Stomach (tissue), 9 donors: ENCODE results near the gene ZNF761. TPM values are rescaled to one million over a fixed set of nuclear protein-coding genes. Genes with fewer than 3 reads are reported as not detected.

ENCODE experiments used
- DNase-seq, 2 donors: peaks; one replicate each; pipeline versions ENCODE4 v3.0.0 to v3.0.0-alpha.2; 2013 to 2019
- H3K27ac ChIP-seq, 5 donors: fragments of 200-600 bp in 4 of 5; sonication (generic) in 4 of 5; one replicate each; pipeline ENCODE4 v1.5.1; 2013 to 2019; ENCODE audit warnings: mild to moderate bottlenecking in 1 of 5, moderate library complexity in 1 of 5
- H3K27me3 ChIP-seq, 3 donors: fragments of 200-600 bp; sonication (generic); one replicate each; pipeline ENCODE4 v1.5.1; 2017 to 2019; ENCODE audit warnings: mixed run types in 1 of 3
- H3K36me3 ChIP-seq, 4 donors: fragments of 200-600 bp; sonication (generic); 1 replicate in 3 of 4; 2 replicates in 1 of 4; pipeline ENCODE4 v1.5.1; 2016 to 2019
- H3K4me1 ChIP-seq, 4 donors: fragments of 200-600 bp; sonication (generic); one replicate each; pipeline ENCODE4 v1.5.1; 2016 to 2019
- H3K4me3 ChIP-seq, 4 donors: fragments of 200-600 bp; sonication (generic) in 3 of 4; one replicate each; pipeline ENCODE4 v1.5.1; 2016 to 2019; ENCODE audit warnings: mild to moderate bottlenecking in 1 of 4
- H3K9me3 ChIP-seq, 4 donors: fragments of 200-600 bp; sonication (generic); one replicate each; pipeline ENCODE4 v1.5.1; 2016 to 2019
- EP300 ChIP-seq: sonication (generic); formaldehyde crosslinking; IDR thresholded peaks from one replicate; pipeline ENCODE4 v1.6.1; 2017; ENCODE audit warnings: antibody characterized with exemption
- POLR2A ChIP-seq, 4 donors: fragments of 450-650 bp; IDR thresholded peaks; one replicate each; pipeline ENCODE4 v1.6.1; 2016; ENCODE audit warnings: antibody characterized with exemption in 4 of 4, control low read depth in 2 of 4, mild to moderate bottlenecking in 1 of 4, moderate library complexity in 1 of 4
- POLR2AphosphoS5 ChIP-seq, 3 donors: sonication (generic); formaldehyde crosslinking; IDR thresholded peaks; one replicate each; pipeline ENCODE4 v1.6.1; 2016; ENCODE audit warnings: antibody characterized with exemption in 3 of 3
- WGBS, 5 donors: extraction: QIAGEN DNeasy Blood & Tissue Kit in 3 of 5; methylation state at CpG; one replicate each; pipeline versions ENCODE4 v1.1.5 to v1.1.7; 2013 to 2018; 5-methylcytosine and 5-hydroxymethylcytosine counted together
- intact Hi-C: fragments of 100-400 bp; cut with DNase I; formaldehyde crosslinking; loops from one replicate; pipeline ENCODE4 v1.15.1; 2023; ENCODE audit warnings: low total_unique reads
- polyA plus RNA-seq, 3 donors: library from polyadenylated mRNA; stranded (reverse); fragments of 200-250 nt; gene quantifications; one replicate each; pipeline ENCODE4 v1.2.3, GENCODE V29; 2013
- small RNA-seq, 4 donors: library from RNA; depleted of rRNA; stranded (forward); fragments of <200 nt; gene quantifications; one replicate each; pipeline ENCODE3, GENCODE V24; 2016
- total RNA-seq, 5 donors: library from RNA; depleted of rRNA; stranded (reverse); fragments of >200 nt; gene quantifications; one replicate each; pipeline versions ENCODE4 v1.1.0 to v1.2.3, GENCODE V29; 2014 to 2016
- TF ChIP-seq, protein P1 (sequence below), 7 experiments: fragments of 450-650 bp in 4 of 7; fragments of 200-600 bp in 3 of 7; sonication (generic) in 3 of 7; IDR thresholded peaks; one replicate each; pipeline ENCODE4 v1.5.1; 2016 to 2019; ENCODE audit warnings: antibody characterized with exemption in 7 of 7, control low read depth in 2 of 7, mild to moderate bottlenecking in 1 of 7
- donor health status: healthy with polysubstance abuse.
- donor health status: Bipolar disorder and iron deficiency.
- donor health status: healthy.

The ZNF761 gene
- total and polyA plus RNA-seq, 8 donors = 0.58 to 16.3 (median 7.0) TPM

DNA sequence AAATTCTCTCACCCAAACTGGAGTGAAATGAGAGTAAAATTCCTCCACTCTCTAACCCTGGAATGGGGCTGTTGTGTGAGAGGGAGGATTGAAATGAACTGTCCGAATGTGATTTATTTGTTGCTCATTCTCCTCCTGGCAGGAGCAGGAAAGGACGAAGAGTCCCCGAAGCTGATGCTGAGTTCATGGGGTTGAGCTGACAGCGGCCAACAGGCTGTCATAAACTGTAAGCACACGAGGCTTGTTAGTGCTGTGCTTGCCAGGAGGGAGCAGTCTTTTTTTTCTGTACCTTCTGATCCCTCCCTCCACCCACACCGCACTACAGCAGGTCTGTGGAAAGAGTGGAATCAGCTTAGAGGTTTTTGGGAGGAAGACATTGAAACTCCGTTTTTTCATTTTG lies 73.1 kb downstream of the ZNF761 start:
- Histone ChIP-seq H3K9me3 (peaks cover 0 to 18% (median 5%) of the 10 kb centered on the region in 4 donors), H3K4me1 (no peaks in the 10 kb centered on the region), H3K27ac (peak overlapping the region in 1 of 5 donors; percentile 22), H3K27me3 (peaks cover 0 to 39% (median 0%) of the 10 kb centered on the region in 3 donors), H3K36me3 (no peaks in the 10 kb centered on the region), H3K4me3 (no peak overlapping the region)
- TF ChIP-seq POLR2A (IDR thresholded peaks at IDR 0.05) (no peak), EP300 (no peak), POLR2AphosphoS5 (IDR thresholded peaks at IDR 0.05) (no peak)
- TF ChIP-seq, protein P1, sequence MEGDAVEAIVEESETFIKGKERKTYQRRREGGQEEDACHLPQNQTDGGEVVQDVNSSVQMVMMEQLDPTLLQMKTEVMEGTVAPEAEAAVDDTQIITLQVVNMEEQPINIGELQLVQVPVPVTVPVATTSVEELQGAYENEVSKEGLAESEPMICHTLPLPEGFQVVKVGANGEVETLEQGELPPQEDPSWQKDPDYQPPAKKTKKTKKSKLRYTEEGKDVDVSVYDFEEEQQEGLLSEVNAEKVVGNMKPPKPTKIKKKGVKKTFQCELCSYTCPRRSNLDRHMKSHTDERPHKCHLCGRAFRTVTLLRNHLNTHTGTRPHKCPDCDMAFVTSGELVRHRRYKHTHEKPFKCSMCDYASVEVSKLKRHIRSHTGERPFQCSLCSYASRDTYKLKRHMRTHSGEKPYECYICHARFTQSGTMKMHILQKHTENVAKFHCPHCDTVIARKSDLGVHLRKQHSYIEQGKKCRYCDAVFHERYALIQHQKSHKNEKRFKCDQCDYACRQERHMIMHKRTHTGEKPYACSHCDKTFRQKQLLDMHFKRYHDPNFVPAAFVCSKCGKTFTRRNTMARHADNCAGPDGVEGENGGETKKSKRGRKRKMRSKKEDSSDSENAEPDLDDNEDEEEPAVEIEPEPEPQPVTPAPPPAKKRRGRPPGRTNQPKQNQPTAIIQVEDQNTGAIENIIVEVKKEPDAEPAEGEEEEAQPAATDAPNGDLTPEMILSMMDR (IDR thresholded peaks at IDR 0.05) = no peak
- 39 to 47% (median 45%) methylated on average over 7 of the region's 7 CpGs for WGBS, 5 donors
- intact Hi-C loops = no loop called here
- peak in 1 of 2 donors; percentile 35 for DNase-seq

DNA sequence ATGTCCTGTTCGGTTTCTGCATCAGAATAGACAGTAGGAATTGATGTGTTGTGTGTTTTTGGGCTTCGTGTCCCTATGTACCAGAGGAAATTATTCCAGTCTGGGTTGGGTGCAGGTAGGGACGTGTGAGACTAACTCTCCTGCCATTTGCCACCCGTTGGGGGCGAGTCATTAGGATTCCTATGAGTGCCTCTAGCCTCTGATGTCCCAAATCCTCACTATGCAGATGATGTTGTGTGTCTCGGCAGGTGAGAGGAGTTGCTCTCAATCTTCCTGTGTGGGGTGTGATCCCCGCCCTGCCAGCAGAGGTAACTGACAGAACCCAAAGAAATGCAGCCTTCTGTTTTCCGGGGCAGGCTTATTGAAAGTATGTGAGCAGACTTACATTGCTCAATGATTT lies 74.9 kb downstream of the ZNF761 start:
- Histone ChIP-seq H3K27me3 (peaks cover 0 to 39% (median 0%) of the 10 kb centered on the region in 3 donors), H3K9me3 (peaks cover 0 to 4% (median 0%) of the 10 kb centered on the region in 4 donors), H3K27ac (no peak overlapping the region), H3K36me3 (no peaks in the 10 kb centered on the region), H3K4me3 (no peak overlapping the region), H3K4me1 (no peaks in the 10 kb centered on the region)
- TF ChIP-seq EP300 (no peak), POLR2AphosphoS5 (IDR thresholded peaks at IDR 0.05) (no peak), POLR2A (IDR thresholded peaks at IDR 0.05) (no peak)
- TF ChIP-seq, protein P1 (IDR thresholded peaks at IDR 0.05) = no peak
- 61 to 76% (median 69%) methylated on average over 8 of the region's 8 CpGs for WGBS, 5 donors
- DNase-seq = no peak
- intact Hi-C loops = no loop called here

Small RNA genes within 50 kb of the gene (small RNA-seq; reads per million reads assigned to genes)
- gene RPL39P36 = 0 reads per million in 4 donors

Other genes starting within 250 kb of the ZNF761 start
- 1 to 10 TPM in 4 of 5 donors, under 1 TPM in 1; 0.72 to 9.5 (median 1.8) TPM for gene ZNF665, start 238.6 kb upstream of the ZNF761 start, total RNA-seq
- 1 to 10 TPM; 1.2 to 2.9 (median 2.3) TPM for gene ZNF665, start 238.6 kb upstream of the ZNF761 start, polyA plus RNA-seq
- 10 to 100 TPM in 1 of 5 donors, 1 to 10 TPM in 2, not detected in 2; 6.5 to 35.6 (median 9.8) TPM for gene ZNF677, start 177.1 kb upstream of the ZNF761 start, total RNA-seq
- gene ZNF677, start 177.1 kb upstream of the ZNF761 start, polyA plus RNA-seq = 10 to 100 TPM in 1 of 3 donors, 1 to 10 TPM in 2; 6.2 to 11.2 (median 7.5) TPM
- not detected for gene VN1R2, start 173.7 kb upstream of the ZNF761 start, total RNA-seq
- gene VN1R2, start 173.7 kb upstream of the ZNF761 start, polyA plus RNA-seq = not detected
- gene VN1R4, start 164.3 kb upstream of the ZNF761 start, total RNA-seq = not detected
- gene VN1R4, start 164.3 kb upstream of the ZNF761 start, polyA plus RNA-seq = not detected
- 10 to 100 TPM in 3 of 5 donors, 1 to 10 TPM in 2; 1.2 to 28.6 (median 10.8) TPM for gene ZNF845, start 98.2 kb upstream of the ZNF761 start, total RNA-seq
- gene ZNF845, start 98.2 kb upstream of the ZNF761 start, polyA plus RNA-seq = 1 to 10 TPM; 1.6 to 2.6 (median 2.4) TPM
- gene ZNF525, start 66.3 kb upstream of the ZNF761 start, total RNA-seq = 10 to 100 TPM in 3 of 5 donors, 1 to 10 TPM in 2; 3.6 to 33.3 (median 10.4) TPM
- 1 to 10 TPM; 2.9 to 5.8 (median 4.7) TPM for gene ZNF525, start 66.3 kb upstream of the ZNF761 start, polyA plus RNA-seq
- gene ZNF765, start 36.8 kb upstream of the ZNF761 start, total RNA-seq = 10 to 100 TPM; 10.1 to 35.7 (median 18.9) TPM
- gene ZNF765, start 36.8 kb upstream of the ZNF761 start, polyA plus RNA-seq = 1 to 10 TPM; 2.1 to 2.8 (median 2.7) TPM
- 1 to 10 TPM in 4 of 5 donors, under 1 TPM in 1; 0.45 to 6.8 (median 3.5) TPM for gene ZNF813, start 35.7 kb downstream of the ZNF761 start, total RNA-seq
- gene ZNF813, start 35.7 kb downstream of the ZNF761 start, polyA plus RNA-seq = 1 to 10 TPM in 1 of 3 donors, under 1 TPM in 2; 0.70 to 1.7 (median 1.00) TPM
- gene ZNF331, start 106.2 kb downstream of the ZNF761 start, total RNA-seq = 10 to 100 TPM in 4 of 5 donors, 1 to 10 TPM in 1; 2.9 to 67.2 (median 17.9) TPM
- gene ZNF331, start 106.2 kb downstream of the ZNF761 start, polyA plus RNA-seq = 1 to 10 TPM; 8.1 to 8.9 (median 8.5) TPM
- 1 to 10 TPM in 1 of 5 donors, not detected in 4; 1.5 TPM for gene DPRX, start 200.0 kb downstream of the ZNF761 start, total RNA-seq
- not detected for gene DPRX, start 200.0 kb downstream of the ZNF761 start, polyA plus RNA-seq